WTC11 (cell line): ENCODE data around the gene RAC3. TPM values are rescaled to one million over a fixed set of nuclear protein-coding genes. Genes with fewer than 3 reads are reported as not detected.

Experiments used
- ATAC-seq: fragments of 200-7000 bp; cut with Tn5 transposase; 2 replicates; pipeline ENCODE4 v1.10.0; 2021; ENCODE audit warnings: mild to moderate bottlenecking, moderate library complexity
- CTCF ChIA-PET: fragments of 300-600 bp; sonication (Branson Sonifier 250); formaldehyde crosslinking; loops from one replicate; lab custom pipeline; 2021; ENCODE audit warnings: antibody characterized with exemption; lab: Charles Lee
- POLR2A ChIA-PET: fragments of 350-600 bp; sonication (Branson Sonifier 250); formaldehyde crosslinking; loops from one replicate; lab custom pipeline; 2021; ENCODE audit warnings: antibody characterized with exemption; lab: Charles Lee
- DNase-seq: peaks from one replicate; pipeline ENCODE4 v3.0.0; 2021; ENCODE audit warnings: low spot score
- H3K27ac Mint-ChIP-seq: 2 replicates; pipeline ENCODE4 v1.8.0; 2021; ENCODE audit warnings: mixed read lengths
- H3K27me3 Mint-ChIP-seq: 2 replicates; pipeline ENCODE4 v1.8.0; 2021; ENCODE audit warnings: low read depth, mild to moderate bottlenecking, moderate library complexity, mixed read lengths
- H3K36me3 Mint-ChIP-seq: 2 replicates; pipeline ENCODE4 v1.8.0; 2021; ENCODE audit warnings: mixed read lengths
- H3K4me1 Mint-ChIP-seq: 2 replicates; pipeline ENCODE4 v1.8.0; 2022; ENCODE audit warnings: mixed read lengths
- H3K4me3 Mint-ChIP-seq: 2 replicates; pipeline ENCODE4 v1.8.0; 2021; ENCODE audit warnings: mild to moderate bottlenecking, moderate library complexity, mixed read lengths
- H3K9me3 Mint-ChIP-seq: 2 replicates; pipeline ENCODE4 v1.8.0; 2021; ENCODE audit warnings: mixed read lengths
- CDX4 ChIP-seq: fragments of 250-450 bp; sonication (Bioruptor Pico); IDR thresholded peaks from 2 replicates; pipeline ENCODE4 v1.9.0; 2021; ENCODE audit warnings: moderate library complexity, mild to moderate bottlenecking, inconsistent platforms, borderline replicate concordance
- JAZF1 ChIP-seq: fragments of 250-450 bp; sonication (Bioruptor Pico); IDR thresholded peaks from 2 replicates; pipeline ENCODE4 v1.9.0; 2021; ENCODE audit warnings: moderate library complexity, mild to moderate bottlenecking, inconsistent platforms
- MAX ChIP-seq: sonication (generic); formaldehyde crosslinking; IDR thresholded peaks from 2 replicates; pipeline ENCODE4 v1.8.0; 2022; ENCODE audit warnings: mild to moderate bottlenecking, missing genetic modification reagents
- MXD4 ChIP-seq: fragments of 250-450 bp; sonication (Bioruptor Pico); IDR thresholded peaks from 2 replicates; pipeline ENCODE4 v1.8.0; 2021; ENCODE audit warnings: mild to moderate bottlenecking, moderate library complexity, borderline replicate concordance
- TP53 ChIP-seq: sonication (generic); formaldehyde crosslinking; IDR thresholded peaks from 2 replicates; pipeline ENCODE4 v1.8.1; 2023; ENCODE audit warnings: mild to moderate bottlenecking, missing genetic modification reagents
- ZBTB21 ChIP-seq: sonication (generic); formaldehyde crosslinking; IDR thresholded peaks from 2 replicates; pipeline ENCODE4 v1.8.1; 2023; ENCODE audit warnings: mild to moderate bottlenecking, missing genetic modification reagents, borderline replicate concordance
- ZBTB43 ChIP-seq: sonication (generic); formaldehyde crosslinking; IDR thresholded peaks from 2 replicates; pipeline ENCODE4 v1.8.1; 2023; ENCODE audit warnings: mild to moderate bottlenecking, missing genetic modification reagents
- ZNF281 ChIP-seq: sonication (generic); formaldehyde crosslinking; IDR thresholded peaks from 2 replicates; pipeline ENCODE4 v1.8.0; 2023; ENCODE audit warnings: mild to moderate bottlenecking, missing genetic modification reagents
- ZNF396 ChIP-seq: fragments of 250-450 bp; sonication (Bioruptor Pico); IDR thresholded peaks from 2 replicates; pipeline ENCODE4 v1.8.0; 2021; ENCODE audit warnings: mild to moderate bottlenecking, moderate library complexity, borderline replicate concordance
- ZNF532 ChIP-seq: fragments of 250-450 bp; sonication (Bioruptor Pico); IDR thresholded peaks from 2 replicates; pipeline ENCODE4 v1.9.0; 2021; ENCODE audit warnings: mild to moderate bottlenecking, borderline replicate concordance
- ZNF671 ChIP-seq: fragments of 250-450 bp; sonication (Bioruptor Pico); IDR thresholded peaks from 2 replicates; pipeline ENCODE4 v1.8.0; 2021; ENCODE audit warnings: mild to moderate bottlenecking
- total RNA-seq: library from RNA; stranded (reverse); gene quantifications from 3 replicates; pipeline ENCODE4 v1.2.3, GENCODE V29; 2021
- TF ChIP-seq, protein P1 (sequence below): sonication (generic); formaldehyde crosslinking; IDR thresholded peaks from 2 replicates; pipeline ENCODE4 v1.8.0; 2022; ENCODE audit warnings: missing genetic modification reagents
- TF ChIP-seq, protein P2 (sequence below): sonication (generic); formaldehyde crosslinking; IDR thresholded peaks from 2 replicates; pipeline ENCODE4 v1.8.1; 2023; ENCODE audit warnings: mild to moderate bottlenecking, missing genetic modification reagents, borderline replicate concordance
- TF ChIP-seq, protein P3 (sequence below): fragments of 250-450 bp; sonication (Bioruptor Pico); IDR thresholded peaks from 2 replicates; pipeline ENCODE4 v1.9.0; 2021; ENCODE audit warnings: mild to moderate bottlenecking
- TF ChIP-seq, protein P4 (sequence below): fragments of 250-450 bp; sonication (Bioruptor Pico); IDR thresholded peaks from 2 replicates; pipeline ENCODE4 v1.8.0; 2021; ENCODE audit warnings: mild to moderate bottlenecking

RAC3 gene
- total RNA-seq, 1 experiment from 2014 or later = 163 TPM

DNA sequence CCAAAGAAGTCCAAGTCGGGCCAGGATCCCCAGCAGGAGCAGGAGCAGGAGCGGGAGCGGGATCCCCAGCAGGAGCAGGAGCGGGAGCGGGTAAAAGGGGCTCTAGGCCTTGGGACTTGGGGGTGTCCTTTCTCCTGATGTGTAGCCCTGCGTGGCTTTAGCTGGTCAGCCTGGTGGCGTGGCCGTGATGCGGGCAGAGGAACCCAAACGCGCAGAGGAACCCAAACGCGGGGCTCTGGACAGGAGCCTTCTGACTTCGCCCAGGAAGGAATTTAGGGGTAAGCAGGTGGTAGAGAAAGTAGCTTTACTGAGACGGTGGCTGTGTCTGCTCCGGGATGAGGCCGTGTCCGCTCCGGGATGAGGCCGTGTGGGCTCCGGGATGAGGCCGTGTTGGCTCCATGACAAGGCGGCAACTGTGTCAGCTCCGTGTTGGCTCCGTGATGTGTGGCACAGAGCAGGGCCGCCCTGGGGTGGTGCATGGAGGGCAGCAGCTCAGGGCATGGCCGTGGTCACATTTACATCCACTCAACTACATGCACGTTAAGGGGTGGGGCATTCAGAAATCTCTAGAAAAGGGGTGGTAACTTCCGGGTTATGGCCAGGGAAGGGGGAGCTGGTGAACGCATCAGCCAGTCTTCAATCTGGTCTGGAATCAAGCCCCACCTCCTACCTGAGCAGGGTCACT, 34.6 kb upstream of the RAC3 start (continued):
- TF ChIP-seq, protein P1, sequence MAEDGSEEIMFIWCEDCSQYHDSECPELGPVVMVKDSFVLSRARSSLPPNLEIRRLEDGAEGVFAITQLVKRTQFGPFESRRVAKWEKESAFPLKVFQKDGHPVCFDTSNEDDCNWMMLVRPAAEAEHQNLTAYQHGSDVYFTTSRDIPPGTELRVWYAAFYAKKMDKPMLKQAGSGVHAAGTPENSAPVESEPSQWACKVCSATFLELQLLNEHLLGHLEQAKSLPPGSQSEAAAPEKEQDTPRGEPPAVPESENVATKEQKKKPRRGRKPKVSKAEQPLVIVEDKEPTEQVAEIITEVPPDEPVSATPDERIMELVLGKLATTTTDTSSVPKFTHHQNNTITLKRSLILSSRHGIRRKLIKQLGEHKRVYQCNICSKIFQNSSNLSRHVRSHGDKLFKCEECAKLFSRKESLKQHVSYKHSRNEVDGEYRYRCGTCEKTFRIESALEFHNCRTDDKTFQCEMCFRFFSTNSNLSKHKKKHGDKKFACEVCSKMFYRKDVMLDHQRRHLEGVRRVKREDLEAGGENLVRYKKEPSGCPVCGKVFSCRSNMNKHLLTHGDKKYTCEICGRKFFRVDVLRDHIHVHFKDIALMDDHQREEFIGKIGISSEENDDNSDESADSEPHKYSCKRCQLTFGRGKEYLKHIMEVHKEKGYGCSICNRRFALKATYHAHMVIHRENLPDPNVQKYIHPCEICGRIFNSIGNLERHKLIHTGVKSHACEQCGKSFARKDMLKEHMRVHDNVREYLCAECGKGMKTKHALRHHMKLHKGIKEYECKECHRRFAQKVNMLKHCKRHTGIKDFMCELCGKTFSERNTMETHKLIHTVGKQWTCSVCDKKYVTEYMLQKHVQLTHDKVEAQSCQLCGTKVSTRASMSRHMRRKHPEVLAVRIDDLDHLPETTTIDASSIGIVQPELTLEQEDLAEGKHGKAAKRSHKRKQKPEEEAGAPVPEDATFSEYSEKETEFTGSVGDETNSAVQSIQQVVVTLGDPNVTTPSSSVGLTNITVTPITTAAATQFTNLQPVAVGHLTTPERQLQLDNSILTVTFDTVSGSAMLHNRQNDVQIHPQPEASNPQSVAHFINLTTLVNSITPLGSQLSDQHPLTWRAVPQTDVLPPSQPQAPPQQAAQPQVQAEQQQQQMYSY (CRISPR knock-in tag) = no peak
- TF ChIP-seq MAX (CRISPR knock-in tag) (no peak), TP53 (no peak)

- Mint-ChIP-seq H3K4me3 (no peak overlapping the region), H3K36me3 (no peaks in the 10 kb centered on the region), H3K27ac (no peak overlapping the region; the same call in 1 of the 2 replicates), H3K9me3 (no peaks in the 10 kb centered on the region), H3K27me3 (no peaks in the 10 kb centered on the region), H3K4me1 (peaks cover 5% of the 10 kb centered on the region)
- ChIA-PET CTCF (interaction anchor here (1.0 kb wide), 2 partner anchors 21 to 39 kb away, joined by 4 read pairs; no protein-coding TSS in a partner anchor), POLR2A (no interaction called here)
- DNase-seq = no peak
- ATAC-seq = no peak
- TF ChIP-seq MXD4 (CRISPR knock-in tag) (no peak), ZNF281 (CRISPR knock-in tag) (no peak), JAZF1 (CRISPR knock-in tag) (no peak), ZBTB43 (CRISPR knock-in tag) (no peak), ZNF532 (CRISPR knock-in tag) (no peak), ZNF396 (CRISPR knock-in tag) (no peak), ZBTB21 (CRISPR knock-in tag) (no peak), CDX4 (CRISPR knock-in tag) (no peak), ZNF671 (CRISPR knock-in tag) (no peak)
- TF ChIP-seq, protein P2, sequence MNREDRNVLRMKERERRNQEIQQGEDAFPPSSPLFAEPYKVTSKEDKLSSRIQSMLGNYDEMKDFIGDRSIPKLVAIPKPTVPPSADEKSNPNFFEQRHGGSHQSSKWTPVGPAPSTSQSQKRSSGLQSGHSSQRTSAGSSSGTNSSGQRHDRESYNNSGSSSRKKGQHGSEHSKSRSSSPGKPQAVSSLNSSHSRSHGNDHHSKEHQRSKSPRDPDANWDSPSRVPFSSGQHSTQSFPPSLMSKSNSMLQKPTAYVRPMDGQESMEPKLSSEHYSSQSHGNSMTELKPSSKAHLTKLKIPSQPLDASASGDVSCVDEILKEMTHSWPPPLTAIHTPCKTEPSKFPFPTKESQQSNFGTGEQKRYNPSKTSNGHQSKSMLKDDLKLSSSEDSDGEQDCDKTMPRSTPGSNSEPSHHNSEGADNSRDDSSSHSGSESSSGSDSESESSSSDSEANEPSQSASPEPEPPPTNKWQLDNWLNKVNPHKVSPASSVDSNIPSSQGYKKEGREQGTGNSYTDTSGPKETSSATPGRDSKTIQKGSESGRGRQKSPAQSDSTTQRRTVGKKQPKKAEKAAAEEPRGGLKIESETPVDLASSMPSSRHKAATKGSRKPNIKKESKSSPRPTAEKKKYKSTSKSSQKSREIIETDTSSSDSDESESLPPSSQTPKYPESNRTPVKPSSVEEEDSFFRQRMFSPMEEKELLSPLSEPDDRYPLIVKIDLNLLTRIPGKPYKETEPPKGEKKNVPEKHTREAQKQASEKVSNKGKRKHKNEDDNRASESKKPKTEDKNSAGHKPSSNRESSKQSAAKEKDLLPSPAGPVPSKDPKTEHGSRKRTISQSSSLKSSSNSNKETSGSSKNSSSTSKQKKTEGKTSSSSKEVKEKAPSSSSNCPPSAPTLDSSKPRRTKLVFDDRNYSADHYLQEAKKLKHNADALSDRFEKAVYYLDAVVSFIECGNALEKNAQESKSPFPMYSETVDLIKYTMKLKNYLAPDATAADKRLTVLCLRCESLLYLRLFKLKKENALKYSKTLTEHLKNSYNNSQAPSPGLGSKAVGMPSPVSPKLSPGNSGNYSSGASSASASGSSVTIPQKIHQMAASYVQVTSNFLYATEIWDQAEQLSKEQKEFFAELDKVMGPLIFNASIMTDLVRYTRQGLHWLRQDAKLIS (CRISPR knock-in tag) = no peak
- TF ChIP-seq, protein P3, sequence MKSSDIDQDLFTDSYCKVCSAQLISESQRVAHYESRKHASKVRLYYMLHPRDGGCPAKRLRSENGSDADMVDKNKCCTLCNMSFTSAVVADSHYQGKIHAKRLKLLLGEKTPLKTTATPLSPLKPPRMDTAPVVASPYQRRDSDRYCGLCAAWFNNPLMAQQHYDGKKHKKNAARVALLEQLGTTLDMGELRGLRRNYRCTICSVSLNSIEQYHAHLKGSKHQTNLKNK (CRISPR knock-in tag) = no peak
- TF ChIP-seq, protein P4, sequence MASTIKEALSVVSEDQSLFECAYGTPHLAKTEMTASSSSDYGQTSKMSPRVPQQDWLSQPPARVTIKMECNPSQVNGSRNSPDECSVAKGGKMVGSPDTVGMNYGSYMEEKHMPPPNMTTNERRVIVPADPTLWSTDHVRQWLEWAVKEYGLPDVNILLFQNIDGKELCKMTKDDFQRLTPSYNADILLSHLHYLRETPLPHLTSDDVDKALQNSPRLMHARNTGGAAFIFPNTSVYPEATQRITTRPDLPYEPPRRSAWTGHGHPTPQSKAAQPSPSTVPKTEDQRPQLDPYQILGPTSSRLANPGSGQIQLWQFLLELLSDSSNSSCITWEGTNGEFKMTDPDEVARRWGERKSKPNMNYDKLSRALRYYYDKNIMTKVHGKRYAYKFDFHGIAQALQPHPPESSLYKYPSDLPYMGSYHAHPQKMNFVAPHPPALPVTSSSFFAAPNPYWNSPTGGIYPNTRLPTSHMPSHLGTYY (CRISPR knock-in tag) = no peak
Observed at GRCh38 chr17:81998212-81998611, 33.3 kb upstream of the RAC3 start.
